AG20443 (cell line): ENCODE measurements around the gene EPHB2.
"Not testable (repeated sequence)": the region's sequence is repeated elsewhere in the genome, so short reads cannot be mapped to it uniquely, and the experiment has no call there.

Source experiments
- DNase-seq: peaks from one replicate; pipeline ENCODE4 v3.0.0; 2012; ENCODE audit warnings: low spot score, mixed read lengths

EPHB2 gene

DNA sequence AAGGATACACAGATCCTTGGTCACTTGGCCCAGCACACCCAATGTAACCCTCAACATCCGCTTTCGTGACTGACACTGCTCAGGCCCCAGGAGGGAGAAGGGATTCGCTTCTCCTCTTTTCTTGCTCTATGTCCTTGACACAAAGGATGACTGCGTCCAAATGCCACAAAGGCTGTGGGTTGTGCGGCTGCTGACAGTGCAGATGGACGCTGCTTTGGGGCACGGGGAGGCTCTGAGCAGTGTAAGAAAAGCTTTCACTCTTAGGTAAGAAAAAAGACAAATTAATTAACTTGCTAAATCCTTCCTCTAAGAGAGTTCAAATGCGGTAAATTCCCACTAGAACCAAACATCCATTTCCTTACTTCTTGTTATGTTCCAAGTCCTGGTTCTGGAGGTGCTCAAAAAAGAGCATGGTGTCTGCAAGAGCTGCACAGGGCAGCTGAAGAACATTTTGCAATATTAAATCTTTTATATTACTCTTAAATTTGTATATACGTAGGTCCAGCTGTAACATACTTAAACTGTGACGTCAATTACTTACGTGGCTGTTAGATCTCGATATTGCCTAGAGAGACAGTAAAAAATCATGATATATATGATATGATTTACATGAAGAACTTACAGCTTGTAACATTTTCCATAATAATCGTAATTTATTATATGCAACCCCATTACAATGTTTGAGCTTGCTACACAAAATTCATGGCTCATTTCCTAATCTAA, 19.4 kb upstream of the EPHB2 start:
- DNase-seq = no peak

DNA sequence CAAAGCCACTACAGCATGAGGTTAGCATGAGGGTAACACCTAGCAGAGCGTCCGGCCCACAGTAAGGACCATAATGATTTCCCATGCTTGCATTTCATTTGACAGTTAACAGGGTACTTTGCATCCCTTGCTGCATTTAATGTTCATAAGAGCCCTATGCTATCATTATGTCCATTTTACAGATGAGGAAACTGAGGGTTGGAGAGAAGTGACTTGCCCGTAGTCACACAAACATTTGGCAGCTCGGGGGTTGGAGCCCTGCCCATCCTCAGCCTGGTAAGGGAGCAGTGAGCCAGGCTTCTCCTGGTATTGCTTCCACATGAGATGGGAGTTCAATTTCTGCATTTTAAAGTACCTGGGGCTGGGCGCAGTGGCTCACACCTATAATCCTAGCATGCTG, 16.5 kb upstream of the EPHB2 start:
- no peak for DNase-seq

DNA sequence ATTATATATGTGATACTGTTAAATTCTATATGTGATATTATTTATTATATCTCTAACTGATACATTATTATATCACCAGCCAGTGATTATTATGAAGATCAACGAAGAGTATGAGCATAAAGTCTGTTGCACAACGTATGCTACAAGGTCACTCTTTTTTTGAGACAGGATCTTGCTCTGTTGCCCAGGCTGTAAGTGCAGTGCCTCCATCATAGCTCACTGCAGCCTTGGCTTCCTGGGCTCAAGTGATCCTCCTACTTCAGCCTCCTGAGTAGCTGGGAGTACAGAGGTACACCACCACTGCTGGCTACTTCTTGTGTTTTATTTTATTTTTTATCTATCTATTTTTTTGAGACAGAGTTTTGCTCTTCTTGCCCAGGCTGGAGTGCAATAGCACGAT, 14.0 kb upstream of the EPHB2 start:
- no peak for DNase-seq

DNA sequence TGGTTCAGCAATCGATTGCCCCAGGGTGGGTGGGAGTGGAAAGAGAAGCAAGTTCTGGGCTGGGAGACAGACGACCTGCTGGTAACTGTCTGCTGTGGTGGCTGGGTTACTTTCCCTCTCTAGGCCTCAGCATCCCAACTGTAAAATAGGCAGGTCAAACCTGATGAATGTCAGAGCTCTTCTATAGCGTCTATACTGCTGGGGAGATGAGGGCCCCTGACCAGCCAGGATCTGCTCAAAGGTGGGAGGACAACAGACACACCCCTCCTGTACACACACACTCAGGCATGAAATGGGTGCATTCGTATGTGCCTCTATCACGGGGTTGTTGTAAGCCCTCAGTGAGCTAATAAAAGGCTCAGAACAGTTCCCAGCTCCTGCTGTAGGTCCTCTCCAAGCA, 12.7 kb upstream of the EPHB2 start:
- DNase-seq = no peak

DNA sequence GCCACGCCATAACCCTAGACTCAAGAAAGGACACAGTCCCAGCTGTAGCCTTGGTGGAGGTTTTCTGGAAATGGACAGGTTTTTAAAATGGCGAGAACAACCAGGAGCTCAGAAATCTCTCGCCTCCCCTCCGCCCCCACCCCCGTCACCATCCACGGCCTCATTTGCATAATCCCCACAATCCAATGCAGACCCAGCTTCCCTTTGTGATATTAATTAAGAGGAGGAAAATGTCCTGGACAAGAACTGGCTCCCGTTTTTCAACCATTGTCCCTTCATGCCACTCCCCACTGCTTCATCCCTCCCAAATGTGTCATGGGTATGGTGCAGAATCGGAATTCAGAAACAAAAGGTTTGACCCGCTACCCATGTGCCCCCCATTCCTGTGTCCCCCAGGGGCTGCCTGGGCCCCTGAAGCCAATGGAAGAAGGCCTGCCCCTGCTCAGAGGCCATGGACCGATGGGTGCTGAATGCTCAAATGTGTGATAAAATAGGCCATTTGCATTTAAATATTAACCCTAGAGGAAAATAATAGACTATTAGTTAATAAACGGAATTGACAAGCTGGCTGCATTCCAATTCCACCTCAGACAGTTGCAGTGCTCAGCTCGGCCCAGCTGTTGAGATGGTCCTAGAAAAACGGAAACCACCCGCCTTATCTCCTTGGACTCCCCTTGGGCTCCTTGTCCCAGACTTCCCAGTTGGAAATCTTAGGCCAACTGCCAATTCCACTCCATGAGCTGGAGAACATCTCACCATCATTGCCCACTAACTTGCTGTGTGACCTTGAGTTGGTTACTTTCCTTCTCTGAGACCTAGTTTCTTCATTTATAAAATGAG, 10.7 kb upstream of the EPHB2 start:
- no peak for DNase-seq

- DNase-seq = no peak
Observed at GRCh38 chr1:22702296-22703085, 8.1 kb upstream of the EPHB2 start.

GRCh38 chr1:22704440-22705067, 6.1 kb upstream of the EPHB2 start:
- peak; percentile 93 for DNase-seq

- DNase-seq = no peak
Observed at GRCh38 chr1:22705586-22705985, 5.1 kb upstream of the EPHB2 start.

DNA sequence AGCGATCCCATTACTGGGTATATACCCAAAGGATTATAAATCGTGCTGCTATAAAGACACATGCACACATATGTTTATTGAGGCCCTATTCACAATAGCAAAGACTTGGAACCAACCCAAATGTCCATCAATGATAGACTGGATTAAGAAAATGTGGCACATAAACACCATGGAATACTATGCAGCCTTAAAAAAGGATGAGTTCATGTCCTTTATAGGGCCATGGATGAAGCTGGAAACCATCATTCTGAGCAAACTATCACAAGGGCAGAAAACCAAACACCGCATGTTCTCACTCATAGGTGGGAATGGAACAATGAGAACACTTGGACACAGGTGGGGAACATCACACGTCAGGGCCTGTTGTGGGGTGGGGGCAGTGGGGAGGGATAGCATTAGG, 4.5 kb upstream of the EPHB2 start:
- not testable (repeated sequence) for DNase-seq

DNA sequence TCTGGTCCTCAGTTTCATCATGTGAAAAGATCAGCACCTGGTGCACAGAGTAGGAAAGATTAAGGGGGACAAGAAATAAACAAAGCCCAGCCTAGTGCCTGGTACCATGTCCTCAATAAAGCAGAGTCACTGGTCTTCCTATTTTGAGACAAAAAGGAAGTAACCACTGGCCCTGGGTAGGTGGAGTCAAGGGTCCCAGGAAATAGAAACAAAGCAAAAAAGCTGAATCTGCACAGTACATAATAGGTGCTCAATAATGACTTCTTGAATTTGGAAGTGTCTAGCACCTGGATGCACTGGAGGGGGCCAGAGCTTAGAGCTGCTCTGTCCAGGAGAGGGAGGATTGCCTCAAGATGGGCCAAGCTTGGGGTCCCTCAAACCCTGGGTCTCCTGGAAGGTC, 1.9 kb upstream of the EPHB2 start:
- DNase-seq = no peak

DNA sequence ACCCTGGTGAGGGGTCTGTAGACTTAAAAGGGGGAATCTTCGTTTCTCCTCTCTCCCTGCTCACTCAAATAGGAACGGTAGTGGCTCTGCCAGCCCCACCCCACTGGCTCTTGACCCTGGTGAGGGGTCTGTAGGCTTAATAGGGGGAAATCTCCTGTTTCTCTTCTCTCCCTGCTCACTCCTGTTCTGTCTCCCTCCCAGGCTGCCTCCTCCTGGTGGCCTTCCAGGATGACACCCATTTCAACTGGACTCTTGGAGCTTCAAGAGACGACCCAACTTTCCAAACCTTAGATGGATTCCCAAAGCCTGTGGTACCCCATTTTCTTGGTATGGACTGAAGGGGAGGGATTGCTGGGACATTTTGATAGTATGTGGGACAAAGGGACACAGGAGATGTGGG, 1.4 kb upstream of the EPHB2 start:
- DNase-seq = no peak

DNA sequence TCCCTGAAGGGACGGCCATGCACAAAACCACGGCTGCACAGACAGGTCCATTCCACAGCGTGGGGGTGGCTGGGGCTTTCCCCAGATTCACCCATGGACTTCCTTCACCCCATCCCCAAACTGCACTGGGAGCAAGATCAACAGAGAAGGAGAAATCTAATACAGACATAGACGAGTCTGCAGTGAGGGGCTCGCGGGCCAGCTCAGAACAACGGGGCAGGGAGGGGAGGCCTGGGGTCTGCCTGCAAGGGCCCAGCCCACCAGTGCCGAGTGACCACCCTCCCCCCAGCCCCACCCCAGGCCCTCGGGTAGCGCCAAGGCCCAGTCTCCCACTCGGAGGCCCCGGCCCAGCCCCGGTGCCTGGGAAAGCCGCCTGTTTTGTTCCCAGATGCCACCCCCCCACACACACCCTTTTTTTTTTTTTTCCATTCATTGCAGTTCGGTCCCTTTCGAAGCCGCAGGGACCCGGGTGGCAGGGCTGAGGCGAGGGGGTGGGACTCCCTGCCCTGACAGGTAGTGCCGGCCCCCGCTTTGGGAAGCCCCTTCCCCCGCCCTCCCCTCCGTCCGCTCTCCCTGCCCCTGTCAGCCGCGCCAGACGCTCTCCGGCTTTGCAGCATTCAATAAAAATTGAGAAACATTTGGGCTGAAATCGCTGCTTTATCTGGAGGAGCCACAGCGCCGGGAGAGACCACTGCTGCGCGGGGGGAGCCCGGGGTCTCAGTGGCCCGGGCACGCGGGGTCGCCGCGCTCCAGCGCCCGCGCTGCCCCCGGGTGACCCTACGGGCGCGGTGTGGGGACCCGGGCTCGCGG, 543 bp upstream of the EPHB2 start:
- peak; percentile 91 for DNase-seq

- peak; percentile 38 for DNase-seq
Observed at GRCh38 chr1:22711071-22711470, 432 bp downstream of the EPHB2 start.

DNA sequence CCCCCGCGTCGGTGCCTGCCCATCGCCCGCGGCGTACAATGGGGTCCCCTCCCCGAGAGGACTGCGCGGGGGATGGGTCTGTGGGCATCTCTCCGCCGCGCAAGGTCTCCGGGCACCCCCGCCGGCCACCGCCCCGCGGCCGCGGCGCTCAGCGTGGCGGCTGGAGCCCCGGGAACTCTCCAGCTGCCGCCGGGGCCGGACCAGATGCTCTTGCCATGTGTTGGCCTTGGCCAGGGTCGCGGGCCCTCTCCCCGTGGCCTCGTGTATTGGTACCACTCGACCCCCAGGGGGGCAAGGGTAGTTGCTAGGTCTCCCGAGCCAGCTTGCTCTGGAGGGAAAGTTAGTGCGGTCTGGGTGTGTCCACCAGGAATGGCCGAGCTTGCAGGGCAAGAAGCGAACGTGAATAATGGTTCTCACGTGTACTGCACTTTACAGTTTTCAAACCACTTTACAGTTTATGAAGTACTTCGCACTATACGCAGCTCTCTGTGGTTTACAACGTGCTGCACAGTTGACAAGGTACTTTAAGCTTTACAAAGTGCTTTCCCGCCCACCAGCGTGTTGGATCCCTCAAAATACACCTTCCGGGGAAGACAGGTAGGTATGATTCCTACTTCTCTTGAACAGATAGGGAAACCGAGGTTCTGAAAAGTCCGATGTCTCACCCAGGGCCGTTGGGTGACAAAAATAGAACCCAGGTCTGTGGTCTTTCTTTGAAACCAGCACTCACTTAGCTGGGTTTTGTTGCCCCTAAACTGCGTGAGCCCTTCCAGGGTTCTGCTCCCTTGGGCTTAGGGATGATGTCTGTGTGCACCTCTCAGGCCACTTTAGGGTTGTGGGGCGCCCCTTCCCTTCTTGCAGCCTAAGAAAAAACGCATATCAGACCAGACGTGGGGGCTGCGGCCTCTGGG, 1.2 kb downstream of the EPHB2 start:
- DNase-seq = peak; percentile 42

GRCh38 chr1:22712502-22713271, 2.0 kb downstream of the EPHB2 start:
- no peak for DNase-seq

DNA sequence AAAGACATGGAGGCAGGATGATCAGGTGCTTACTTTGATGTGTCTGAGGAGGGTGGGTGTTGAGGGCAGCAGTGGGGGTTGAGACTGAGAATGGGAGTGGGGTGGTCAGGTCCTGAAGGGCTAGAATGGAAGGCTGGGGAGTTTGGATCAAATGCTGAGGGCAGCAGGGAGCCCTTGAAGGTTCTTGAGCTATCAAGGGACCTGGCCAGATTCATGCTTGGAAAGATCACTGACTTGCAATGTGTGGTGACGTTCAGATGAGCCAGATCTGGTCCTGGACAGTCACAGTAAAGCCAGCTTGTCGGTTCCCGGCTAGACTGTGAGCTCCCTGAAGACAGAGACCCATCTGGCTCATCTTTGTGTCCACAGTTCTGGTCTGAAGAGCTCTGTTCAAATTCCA, 3.8 kb downstream of the EPHB2 start:
- no peak for DNase-seq

GRCh38 chr1:22717037-22717760, 6.6 kb downstream of the EPHB2 start:
- no peak for DNase-seq

- DNase-seq = no peak
Observed at GRCh38 chr1:22721122-22721873, 10.7 kb downstream of the EPHB2 start.
